GM12892 (cell line): Measurements from ENCODE around the gene DNAJB14.

Experiments
- POLR2A ChIP-seq: IDR thresholded peaks from 2 replicates; pipeline ENCODE4 v1.6.1; 2011; ENCODE audit warnings: low read depth, low read length, control low read depth
- POLR2AphosphoS5 ChIP-seq: IDR thresholded peaks from 2 replicates; pipeline ENCODE4 v1.6.1; 2011; ENCODE audit warnings: low read depth, low read length, control low read depth

DNA sequence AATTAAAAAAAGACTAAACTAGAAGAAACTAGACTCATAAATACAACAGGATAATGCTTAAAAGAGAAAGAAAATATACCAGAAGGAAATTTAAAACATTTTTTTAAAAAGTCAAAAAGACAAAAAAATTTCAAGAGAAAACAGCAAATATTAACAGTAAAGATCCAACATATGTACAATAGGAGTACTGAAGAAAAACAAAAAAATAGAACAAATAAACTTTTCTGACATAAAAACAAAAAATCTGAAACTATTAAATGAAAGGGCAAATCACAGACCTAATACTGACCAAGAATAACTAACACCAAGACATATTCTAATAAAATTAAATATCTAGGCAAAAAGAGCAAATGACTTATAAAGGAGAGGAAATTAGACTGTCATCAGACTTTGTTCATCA is 11.5 kb downstream of the DNAJB14 start:
- TF ChIP-seq POLR2A (no peak), POLR2AphosphoS5 (no peak)
